ACC112 (cell line): ENCODE results near the gene LANCL2.

Source experiments
- H2AFZ ChIP-seq: fragments of 200-600 bp; sonication (generic); one replicate; pipeline ENCODE4 v1.6.0; 2017; ENCODE audit warnings: antibody characterized with exemption, low read length; ENCODE audit not compliant: unreplicated experiment
- H3K27ac ChIP-seq: fragments of 200-600 bp; sonication (generic); 2 replicates; pipeline ENCODE4 v1.5.1; 2014; ENCODE audit warnings: low read depth, mild to moderate bottlenecking, antibody characterized with exemption, low read length, moderate library complexity
- H3K27me3 ChIP-seq: fragments of 200-600 bp; sonication (generic); 2 replicates; pipeline ENCODE4 v1.6.1; 2014; ENCODE audit warnings: mild to moderate bottlenecking, antibody characterized with exemption, low read length, moderate library complexity, mixed read lengths; ENCODE audit not compliant: insufficient read depth
- H3K36me3 ChIP-seq: fragments of 200-600 bp; sonication (generic); 2 replicates; pipeline ENCODE4 v1.6.1; 2016; ENCODE audit warnings: mild to moderate bottlenecking, antibody characterized with exemption, low read length, moderate library complexity, mixed read lengths; ENCODE audit not compliant: insufficient read depth
- H3K4me1 ChIP-seq: fragments of 200-600 bp; sonication (generic); one replicate; pipeline ENCODE4 v1.6.1; 2016; ENCODE audit warnings: low read length, mixed read lengths; ENCODE audit not compliant: insufficient read depth, unreplicated experiment, control insufficient read depth
- H3K4me3 ChIP-seq: fragments of 200-600 bp; sonication (generic); 2 replicates; pipeline ENCODE4 v1.5.1; 2014; ENCODE audit warnings: mild to moderate bottlenecking, low read depth, low read length
- H3K79me2 ChIP-seq: fragments of 200-600 bp; sonication (generic); one replicate; pipeline ENCODE4 v1.6.0; 2016; ENCODE audit warnings: low read length; ENCODE audit not compliant: control insufficient read depth, unreplicated experiment, insufficient read depth

The LANCL2 gene

GRCh38 chr7:55362927-55363326, 2.2 kb upstream of the LANCL2 start:
- Histone ChIP-seq H3K27ac (no peak overlapping the region), H3K4me1 (peaks cover 16% of the 10 kb centered on the region)

GRCh38 chr7:55363386-55364170, 1.6 kb upstream of the LANCL2 start:
- no peak overlapping the region for H3K27ac ChIP-seq
- H3K4me1 ChIP-seq: peaks cover 18% of the 10 kb centered on the region
- no peak overlapping the region for H3K4me3 ChIP-seq
- H3K79me2 ChIP-seq: peaks cover 20% of the 10 kb centered on the region
- H3K36me3 ChIP-seq: no peaks in the 10 kb centered on the region
- no peak overlapping the region for H2AFZ ChIP-seq
- no peaks in the 10 kb centered on the region; the same call in 1 of the 2 replicates for H3K27me3 ChIP-seq

More at GRCh38 chr7:55362927-55363326, 2.2 kb upstream of the LANCL2 start:
- H3K36me3 ChIP-seq: no peaks in the 10 kb centered on the region
- no peak overlapping the region for H3K4me3 ChIP-seq
- peaks cover 1% of the 10 kb centered on the region for H3K27me3 ChIP-seq
- no peak overlapping the region for H2AFZ ChIP-seq
- peaks cover 17% of the 10 kb centered on the region for H3K79me2 ChIP-seq

- Histone ChIP-seq H3K79me2 (peaks cover 27% of the 10 kb centered on the region), H3K36me3 (no peaks in the 10 kb centered on the region), H3K27ac (peak overlapping the region; percentile 84), H2AFZ (peak overlapping the region; percentile 91), H3K27me3 (no peaks in the 10 kb centered on the region), H3K4me3 (peak overlapping the region; percentile 99), H3K4me1 (peaks cover 18% of the 10 kb centered on the region)
These were observed 731 bp downstream of the LANCL2 start for GRCh38 chr7:55365675-55366460.

GRCh38 chr7:55366461-55367070, 1.4 kb downstream of the LANCL2 start:
- Histone ChIP-seq H3K36me3 (no peaks in the 10 kb centered on the region), H2AFZ (peak overlapping the region; percentile 76), H3K27ac (peak overlapping the region; percentile 84), H3K79me2 (peaks cover 31% of the 10 kb centered on the region), H3K4me3 (peak overlapping the region; percentile 99), H3K27me3 (no peaks in the 10 kb centered on the region), H3K4me1 (peaks cover 18% of the 10 kb centered on the region)

GRCh38 chr7:55367283-55367840, 2.2 kb downstream of the LANCL2 start:
- Histone ChIP-seq H2AFZ (no peak overlapping the region), H3K27me3 (no peaks in the 10 kb centered on the region), H3K4me3 (peak overlapping the region; percentile 99), H3K4me1 (peaks cover 18% of the 10 kb centered on the region), H3K79me2 (peaks cover 31% of the 10 kb centered on the region), H3K36me3 (no peaks in the 10 kb centered on the region), H3K27ac (peak overlapping the region; percentile 84)

- peaks cover 12% of the 10 kb centered on the region for H3K4me1 ChIP-seq
- H3K79me2 ChIP-seq: peaks cover 31% of the 10 kb centered on the region
- H3K27ac ChIP-seq: no peak overlapping the region
- no peaks in the 10 kb centered on the region for H3K27me3 ChIP-seq
- no peaks in the 10 kb centered on the region for H3K36me3 ChIP-seq
- H3K4me3 ChIP-seq: peak overlapping the region; percentile 28; the same call in 1 of the 2 replicates
- peak overlapping the region; percentile 53 for H2AFZ ChIP-seq
These were observed 4.6 kb downstream of the LANCL2 start for GRCh38 chr7:55369427-55370400.

- Histone ChIP-seq H3K27ac (no peak overlapping the region), H3K79me2 (peaks cover 11% of the 10 kb centered on the region), H3K36me3 (no peaks in the 10 kb centered on the region), H3K4me1 (no peaks in the 10 kb centered on the region), H2AFZ (no peak overlapping the region), H3K27me3 (no peaks in the 10 kb centered on the region), H3K4me3 (no peak overlapping the region)
These were observed 9.1 kb downstream of the LANCL2 start for GRCh38 chr7:55374213-55374612.

GRCh38 chr7:55375237-55375636, 10.1 kb downstream of the LANCL2 start:
- H3K36me3 ChIP-seq: no peaks in the 10 kb centered on the region
- no peaks in the 10 kb centered on the region for H3K27me3 ChIP-seq
- H3K4me3 ChIP-seq: no peak overlapping the region
- H2AFZ ChIP-seq: no peak overlapping the region
- H3K27ac ChIP-seq: no peak overlapping the region
- no peaks in the 10 kb centered on the region for H3K4me1 ChIP-seq
- peaks cover 5% of the 10 kb centered on the region for H3K79me2 ChIP-seq

- Histone ChIP-seq H3K4me3 (no peak overlapping the region), H3K27me3 (no peaks in the 10 kb centered on the region), H3K36me3 (no peaks in the 10 kb centered on the region), H3K4me1 (no peaks in the 10 kb centered on the region), H3K79me2 (no peaks in the 10 kb centered on the region), H3K27ac (no peak overlapping the region), H2AFZ (no peak overlapping the region)
These were observed 12.2 kb downstream of the LANCL2 start for GRCh38 chr7:55377162-55377817.
